Esophagus squamous epithelium (tissue), 4 donors: ENCODE measurements around the gene KRCC1.

Experiments
- POLR2A ChIP-seq, 4 donors: fragments of 450-650 bp; IDR thresholded peaks; one replicate each; pipeline ENCODE4 v1.6.1; 2017; ENCODE audit warnings: antibody characterized with exemption in 4 of 4, mild to moderate bottlenecking in 4 of 4, moderate library complexity in 3 of 4
- TF ChIP-seq, protein P1 (sequence below), 6 experiments: fragments of 450-650 bp in 4 of 6; fragments of 200-600 bp in 2 of 6; sonication (generic) in 2 of 6; IDR thresholded peaks; one replicate each; pipeline ENCODE4 v1.5.1; 2016 to 2019; ENCODE audit warnings: antibody characterized with exemption in 6 of 6, mild to moderate bottlenecking in 4 of 6, moderate library complexity in 4 of 6

DNA sequence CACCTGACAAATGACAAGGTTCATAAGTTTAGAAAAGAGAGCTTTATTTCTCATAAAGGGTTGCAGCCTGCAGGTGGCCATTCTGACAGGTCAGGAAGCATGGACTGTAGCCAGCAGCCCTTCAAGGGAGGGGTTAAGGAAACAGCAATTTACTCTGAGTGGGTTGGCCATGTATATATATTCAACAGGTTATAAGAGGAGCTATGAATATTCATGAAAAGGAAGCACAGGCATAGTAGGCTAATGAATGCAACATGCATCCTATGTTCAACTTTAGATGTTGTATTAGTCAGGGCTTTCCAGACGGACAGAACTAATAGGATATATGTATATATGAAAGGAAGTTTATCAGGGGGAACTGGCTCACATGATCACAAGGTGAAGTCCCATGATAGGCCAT lies 59.8 kb downstream of the KRCC1 start:
- TF ChIP-seq, protein P1, sequence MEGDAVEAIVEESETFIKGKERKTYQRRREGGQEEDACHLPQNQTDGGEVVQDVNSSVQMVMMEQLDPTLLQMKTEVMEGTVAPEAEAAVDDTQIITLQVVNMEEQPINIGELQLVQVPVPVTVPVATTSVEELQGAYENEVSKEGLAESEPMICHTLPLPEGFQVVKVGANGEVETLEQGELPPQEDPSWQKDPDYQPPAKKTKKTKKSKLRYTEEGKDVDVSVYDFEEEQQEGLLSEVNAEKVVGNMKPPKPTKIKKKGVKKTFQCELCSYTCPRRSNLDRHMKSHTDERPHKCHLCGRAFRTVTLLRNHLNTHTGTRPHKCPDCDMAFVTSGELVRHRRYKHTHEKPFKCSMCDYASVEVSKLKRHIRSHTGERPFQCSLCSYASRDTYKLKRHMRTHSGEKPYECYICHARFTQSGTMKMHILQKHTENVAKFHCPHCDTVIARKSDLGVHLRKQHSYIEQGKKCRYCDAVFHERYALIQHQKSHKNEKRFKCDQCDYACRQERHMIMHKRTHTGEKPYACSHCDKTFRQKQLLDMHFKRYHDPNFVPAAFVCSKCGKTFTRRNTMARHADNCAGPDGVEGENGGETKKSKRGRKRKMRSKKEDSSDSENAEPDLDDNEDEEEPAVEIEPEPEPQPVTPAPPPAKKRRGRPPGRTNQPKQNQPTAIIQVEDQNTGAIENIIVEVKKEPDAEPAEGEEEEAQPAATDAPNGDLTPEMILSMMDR (IDR thresholded peaks at IDR 0.05), result no peak
- TF ChIP-seq POLR2A (IDR thresholded peaks at IDR 0.05), result no peak
